Gastroesophageal sphincter (tissue), 4 donors: Measurements from ENCODE around the gene NUP210. TPM values are rescaled to one million over a fixed set of nuclear protein-coding genes. Genes with fewer than 3 reads are reported as not detected.
A peak's percentile ranks its signal among the peaks of the same experiment; 100 is the strongest.
"Not testable (repeated sequence)": the region's sequence is repeated elsewhere in the genome, so short reads cannot be mapped to it uniquely, and the experiment has no call there.

ENCODE experiments used
- ATAC-seq: fragments of 150-250 bp; one replicate; pipeline ENCODE4 v1.9.1; 2016; ENCODE audit warnings: mild to moderate bottlenecking, moderate library complexity
- H3K27ac ChIP-seq, 4 donors: fragments of 200-600 bp; sonication (generic) in 3 of 4; 1 replicate in 3 of 4; 2 replicates in 1 of 4; pipeline ENCODE4 v1.5.1; 2016 to 2019
- H3K27me3 ChIP-seq: fragments of 200-600 bp; sonication (generic); one replicate; pipeline ENCODE4 v1.5.1; 2019
- H3K36me3 ChIP-seq, 2 donors: fragments of 200-600 bp; sonication (generic); one replicate each; pipeline ENCODE4 v1.5.1; 2019; ENCODE audit warnings: control low read depth in 1 of 2
- H3K4me1 ChIP-seq, 3 donors: fragments of 200-600 bp; sonication (generic); 1 replicate in 2 of 3; 2 replicates in 1 of 3; pipeline ENCODE4 v1.5.1; 2016 to 2019; ENCODE audit warnings: control low read depth in 2 of 3
- H3K4me3 ChIP-seq, 2 donors: fragments of 200-600 bp; sonication (generic); one replicate each; pipeline ENCODE4 v1.5.1; 2019; ENCODE audit warnings: mild to moderate bottlenecking in 1 of 2, moderate library complexity in 1 of 2
- H3K9me3 ChIP-seq, 3 donors: fragments of 200-600 bp; sonication (generic); one replicate each; pipeline ENCODE4 v1.5.1; 2017 to 2019; ENCODE audit warnings: control low read depth in 2 of 3
- EP300 ChIP-seq: sonication (generic); formaldehyde crosslinking; IDR thresholded peaks from one replicate; pipeline ENCODE4 v1.6.1; 2017; ENCODE audit warnings: antibody characterized with exemption, mild to moderate bottlenecking
- POLR2A ChIP-seq, 2 donors: fragments of 450-650 bp; IDR thresholded peaks; one replicate each; pipeline ENCODE4 v1.6.1; 2017; ENCODE audit warnings: antibody characterized with exemption in 2 of 2, mild to moderate bottlenecking in 2 of 2, moderate library complexity in 1 of 2
- POLR2AphosphoS5 ChIP-seq: sonication (generic); formaldehyde crosslinking; IDR thresholded peaks from one replicate; pipeline ENCODE4 v1.6.1; 2017; ENCODE audit warnings: antibody characterized with exemption
- WGBS, 2 donors: methylation state at CpG; one replicate each; pipeline ENCODE4 v1.1.5; 2018; ENCODE audit warnings: low coverage in 1 of 2; 5-methylcytosine and 5-hydroxymethylcytosine counted together
- total RNA-seq, 4 donors: library from RNA; depleted of rRNA; stranded (reverse); fragments of >200 nt; gene quantifications; one replicate each; pipeline ENCODE4 v1.1.0, GENCODE V29; 2016
- TF ChIP-seq, protein P1 (sequence below), 4 experiments: fragments of 200-600 bp in 2 of 4; fragments of 450-650 bp in 2 of 4; sonication (generic) in 1 of 4; IDR thresholded peaks; one replicate each; pipeline ENCODE4 v1.5.1; 2017 to 2019; ENCODE audit warnings: antibody characterized with exemption in 4 of 4, mild to moderate bottlenecking in 2 of 4, moderate library complexity in 2 of 4

NUP210 gene
- total RNA-seq, 4 donors from 2014 or later, result 3.0 to 6.2 (median 4.5) TPM

GRCh38 chr3:13385373-13385965 lies 34.7 kb downstream of the NUP210 start:
- Histone ChIP-seq H3K4me1 (peaks cover 0 to 6% (median 0%) of the 10 kb centered on the region in 3 donors), H3K9me3 (no peaks in the 10 kb centered on the region), H3K36me3 (peaks cover 0 to 76% of the 10 kb centered on the region in 2 donors), H3K4me3 (no peak overlapping the region), H3K27ac (no peak overlapping the region), H3K27me3 (no peaks in the 10 kb centered on the region)
- TF ChIP-seq EP300 (no peak), POLR2A (IDR thresholded peaks at IDR 0.05) (no peak)
- no peak for ATAC-seq
- WGBS, 2 donors, result 100% methylated on average over 2 of the region's 3 CpGs; no CpG with 5 or more reads in 1 of the 2 donors

GRCh38 chr3:13380971-13381370 lies 39.2 kb downstream of the NUP210 start:
- H3K27ac ChIP-seq, result no peak overlapping the region
- peaks cover 0 to 30% (median 3%) of the 10 kb centered on the region in 3 donors for H3K4me1 ChIP-seq
- H3K36me3 ChIP-seq, result peaks cover 0 to 47% of the 10 kb centered on the region in 2 donors
- no peak overlapping the region for H3K4me3 ChIP-seq
- TF ChIP-seq, protein P1, sequence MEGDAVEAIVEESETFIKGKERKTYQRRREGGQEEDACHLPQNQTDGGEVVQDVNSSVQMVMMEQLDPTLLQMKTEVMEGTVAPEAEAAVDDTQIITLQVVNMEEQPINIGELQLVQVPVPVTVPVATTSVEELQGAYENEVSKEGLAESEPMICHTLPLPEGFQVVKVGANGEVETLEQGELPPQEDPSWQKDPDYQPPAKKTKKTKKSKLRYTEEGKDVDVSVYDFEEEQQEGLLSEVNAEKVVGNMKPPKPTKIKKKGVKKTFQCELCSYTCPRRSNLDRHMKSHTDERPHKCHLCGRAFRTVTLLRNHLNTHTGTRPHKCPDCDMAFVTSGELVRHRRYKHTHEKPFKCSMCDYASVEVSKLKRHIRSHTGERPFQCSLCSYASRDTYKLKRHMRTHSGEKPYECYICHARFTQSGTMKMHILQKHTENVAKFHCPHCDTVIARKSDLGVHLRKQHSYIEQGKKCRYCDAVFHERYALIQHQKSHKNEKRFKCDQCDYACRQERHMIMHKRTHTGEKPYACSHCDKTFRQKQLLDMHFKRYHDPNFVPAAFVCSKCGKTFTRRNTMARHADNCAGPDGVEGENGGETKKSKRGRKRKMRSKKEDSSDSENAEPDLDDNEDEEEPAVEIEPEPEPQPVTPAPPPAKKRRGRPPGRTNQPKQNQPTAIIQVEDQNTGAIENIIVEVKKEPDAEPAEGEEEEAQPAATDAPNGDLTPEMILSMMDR (IDR thresholded peaks at IDR 0.05), result no peak
- no peak for ATAC-seq
- H3K9me3 ChIP-seq, result no peaks in the 10 kb centered on the region
- no peaks in the 10 kb centered on the region for H3K27me3 ChIP-seq

DNA sequence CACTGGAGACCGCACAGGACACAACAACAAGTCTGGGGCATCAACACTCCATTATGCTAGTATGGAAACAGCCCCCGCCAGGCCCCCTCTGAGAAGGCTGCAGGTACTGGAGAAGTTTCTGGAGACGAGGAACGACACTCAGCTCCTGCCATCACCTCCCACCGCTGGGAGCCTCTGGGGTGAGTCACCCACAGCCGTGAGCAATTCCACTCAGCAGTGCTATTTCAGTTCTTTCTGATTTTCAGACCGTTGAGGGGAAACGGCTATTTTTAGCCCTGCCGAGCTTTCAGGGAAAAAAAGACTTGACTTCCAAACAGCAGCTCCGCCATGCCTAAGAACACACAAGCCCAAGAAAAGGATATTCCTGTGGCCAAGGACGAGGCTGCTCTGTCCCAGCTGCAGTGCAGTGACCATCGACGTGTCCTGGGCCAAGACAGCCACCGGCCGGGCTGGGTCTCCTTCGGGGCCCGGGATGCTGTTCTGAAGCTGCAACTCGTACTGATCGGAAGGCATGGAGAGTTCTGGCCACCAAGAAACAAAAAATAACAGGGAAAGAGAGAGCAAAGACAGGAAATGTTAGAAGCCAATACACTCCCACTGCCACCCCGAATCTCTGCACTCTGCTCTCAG lies 40.8 kb downstream of the NUP210 start:
- H3K36me3 ChIP-seq, result peaks cover 0 to 47% of the 10 kb centered on the region in 2 donors
- peak overlapping the region in 3 of 4 donors; percentile 41 to 65 (median 55) for H3K27ac ChIP-seq
- H3K4me3 ChIP-seq, result no peak overlapping the region
- H3K27me3 ChIP-seq, result no peaks in the 10 kb centered on the region
- WGBS, 2 donors, result 35 to 43% methylated on average over 5 of the region's 20 CpGs
- peak; percentile 60 for TF ChIP-seq POLR2AphosphoS5
- TF ChIP-seq EP300, result no peak
- H3K9me3 ChIP-seq, result no peaks in the 10 kb centered on the region
- peaks cover 0 to 30% (median 3%) of the 10 kb centered on the region in 3 donors for H3K4me1 ChIP-seq
- peak; percentile 76 for ATAC-seq

DNA sequence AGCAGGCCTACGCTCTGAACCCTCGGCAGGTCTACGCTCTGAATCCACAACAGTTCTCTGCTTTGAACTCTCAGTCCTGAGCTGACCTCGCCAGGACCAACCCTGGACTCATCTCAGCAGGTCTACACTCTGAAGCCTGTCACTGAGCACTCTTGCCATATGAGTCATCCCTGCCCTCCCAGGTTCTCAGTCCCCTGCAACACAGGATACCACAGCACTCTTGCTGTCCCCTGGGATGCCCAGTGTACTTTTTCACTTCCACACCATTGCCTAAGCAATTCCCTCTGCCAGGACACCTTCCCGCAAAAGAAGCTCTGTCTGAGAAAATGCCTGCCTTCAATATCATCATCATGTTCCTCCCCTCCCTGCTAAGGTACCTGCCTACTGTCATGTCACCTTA lies 42.0 kb downstream of the NUP210 start:
- no peaks in the 10 kb centered on the region for H3K9me3 ChIP-seq
- ATAC-seq, result no peak
- H3K36me3 ChIP-seq, result peaks cover 0 to 54% of the 10 kb centered on the region in 2 donors
- TF ChIP-seq, protein P1 (IDR thresholded peaks at IDR 0.05), result no peak
- no peak for TF ChIP-seq POLR2A (IDR thresholded peaks at IDR 0.05)
- 100% methylated on average over 2 to 3 of the region's 5 CpGs for WGBS, 2 donors
- no peak overlapping the region for H3K4me3 ChIP-seq
- no peak overlapping the region for H3K27ac ChIP-seq
- peaks cover 0 to 30% (median 3%) of the 10 kb centered on the region in 3 donors for H3K4me1 ChIP-seq
- no peaks in the 10 kb centered on the region for H3K27me3 ChIP-seq

- not testable (repeated sequence) for H3K9me3 ChIP-seq, H3K4me3 ChIP-seq, ATAC-seq, H3K27me3 ChIP-seq, H3K27ac ChIP-seq
- H3K4me1 ChIP-seq, result peaks cover 0 to 30% (median 3%) of the 10 kb centered on the region in 3 donors
- H3K36me3 ChIP-seq, result peaks cover 0 to 54% of the 10 kb centered on the region in 2 donors
- 100% methylated on average over 1 of the region's 2 CpGs; no CpG with 5 or more reads in 1 of the 2 donors for WGBS, 2 donors
Observed at GRCh38 chr3:13377741-13378140, 42.4 kb downstream of the NUP210 start.

DNA sequence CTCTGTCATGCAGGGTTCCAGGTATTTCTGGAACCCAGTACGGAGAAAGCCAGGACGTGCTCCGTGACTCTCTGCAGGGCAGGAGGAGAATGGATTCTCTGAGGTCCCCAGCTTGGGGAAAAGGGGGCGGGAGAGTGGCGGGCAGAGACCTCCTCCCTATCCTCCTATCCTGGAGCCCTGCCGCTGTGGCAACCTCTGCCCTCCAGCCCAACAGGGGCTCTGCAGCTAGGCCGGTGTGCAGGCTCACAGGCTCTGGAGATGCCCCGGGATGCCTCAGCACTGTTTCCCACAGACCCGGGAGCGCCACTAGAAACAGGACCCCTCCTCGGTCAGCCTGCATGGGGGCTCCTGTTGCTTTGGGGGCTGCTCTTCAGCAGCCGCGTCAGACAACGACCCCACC lies 43.1 kb downstream of the NUP210 start:
- Histone ChIP-seq H3K27ac (no peak overlapping the region), H3K36me3 (peaks cover 0 to 58% of the 10 kb centered on the region in 2 donors), H3K27me3 (no peaks in the 10 kb centered on the region), H3K4me1 (peaks cover 0 to 30% (median 3%) of the 10 kb centered on the region in 3 donors), H3K4me3 (no peak overlapping the region), H3K9me3 (no peaks in the 10 kb centered on the region)
- TF ChIP-seq, protein P1 (IDR thresholded peaks at IDR 0.05), result no peak
- TF ChIP-seq POLR2A (IDR thresholded peaks at IDR 0.05) (no peak), POLR2AphosphoS5 (no peak), EP300 (no peak)
- ATAC-seq, result no peak
- 86% methylated on average over 2 of the region's 14 CpGs; no CpG with 5 or more reads in 1 of the 2 donors for WGBS, 2 donors
